Prostate gland (tissue), 2 donors: ENCODE measurements around the gene ESYT2. TPM values are rescaled to one million over a fixed set of nuclear protein-coding genes. Genes with fewer than 3 reads are reported as not detected.
"Not testable (repeated sequence)": the region's sequence is repeated elsewhere in the genome, so short reads cannot be mapped to it uniquely, and the experiment has no call there.

Experiments used
- DNase-seq: peaks from one replicate; pipeline ENCODE4 v3.0.0-alpha.2; 2019; ENCODE audit warnings: low spot score
- H3K27ac ChIP-seq, 2 donors: fragments of 200-600 bp; sonication (generic); 2 replicates each; pipeline ENCODE4 v1.5.1; 2017 to 2019
- H3K27me3 ChIP-seq: fragments of 200-600 bp; sonication (generic); replicated peaks from 2 replicates; pipeline ENCODE4 v1.5.1; 2019; ENCODE audit not compliant: insufficient read depth
- H3K36me3 ChIP-seq, 2 donors: fragments of 200-600 bp; sonication (generic); 1 replicate in 1 of 2; 2 replicates in 1 of 2; pipeline versions ENCODE4 v1.5.1 to v1.8.1; 2017 to 2019
- H3K4me1 ChIP-seq: fragments of 200-600 bp; sonication (generic); replicated peaks from 2 replicates; pipeline ENCODE4 v1.5.1; 2019
- H3K4me3 ChIP-seq, 2 donors: fragments of 200-600 bp; sonication (generic); 2 replicates each; pipeline ENCODE4 v1.5.1; 2017 to 2019
- H3K9me3 ChIP-seq: fragments of 200-600 bp; sonication (generic); 2 replicates; pipeline ENCODE4 v1.5.1; 2017
- CTCF ChIP-seq, 4 experiments: fragments of 200-600 bp in 2 of 4; fragments of 450-650 bp in 2 of 4; sonication (generic) in 2 of 4; IDR thresholded peaks; 1 replicate in 3 of 4; 2 replicates in 1 of 4; pipeline ENCODE4 v1.5.1; 2016 to 2019; ENCODE audit warnings: antibody characterized with exemption in 4 of 4, mild to moderate bottlenecking in 2 of 4, moderate library complexity in 2 of 4
- POLR2A ChIP-seq: fragments of 450-650 bp; IDR thresholded peaks from one replicate; pipeline ENCODE4 v1.6.1; 2016; ENCODE audit warnings: antibody characterized with exemption, mild to moderate bottlenecking
- POLR2AphosphoS5 ChIP-seq: sonication (generic); formaldehyde crosslinking; IDR thresholded peaks from one replicate; pipeline ENCODE4 v1.6.1; 2017; ENCODE audit warnings: antibody characterized with exemption
- WGBS: methylation state at CpG from one replicate; pipeline ENCODE4 v1.1.5; 2018; 5-methylcytosine and 5-hydroxymethylcytosine counted together
- intact Hi-C: fragments of 100-400 bp; cut with DNase I; formaldehyde crosslinking; loops from one replicate; pipeline ENCODE4 v1.14.2; 2022
- total RNA-seq, 2 donors: library from RNA; depleted of rRNA; stranded (reverse); fragments of >200 nt; gene quantifications; one replicate each; pipeline ENCODE4 v1.1.0, GENCODE V29; 2016

The ESYT2 gene
- total RNA-seq, result 10 to 100 TPM; 60.8 to 75.1 TPM

GRCh38 chr7:158829342-158830210 is at the start of gene ESYT2:
Gene ESYT2 (minus strand): TSS chr7:158829509. CDS start chr7:158829418, 91 bp downstream.
- intact Hi-C loops, result loop anchor here (1.0 to 10.0 kb wide), 3 partner anchors 33 to 125 kb away; partner anchors contain the start of gene NCAPG2
- no peaks in the 10 kb centered on the region for H3K36me3 ChIP-seq
- H3K27me3 ChIP-seq, result no peaks in the 10 kb centered on the region
- H3K9me3 ChIP-seq, result no peaks in the 10 kb centered on the region
- peak; percentile 98 for DNase-seq
- whole genome bisulfite sequencing, result under 1% methylated on average over 78 of the region's 120 CpGs
- H3K4me3 ChIP-seq, result peak within 1 kb of the TSS; percentile 81 to 85
- no peaks in the 10 kb centered on the region for H3K4me1 ChIP-seq
- TF ChIP-seq CTCF (IDR thresholded peaks at IDR 0.05) (peak in 3 of 4 experiments; percentile 5 to 25 (median 16)), POLR2A (peak; percentile 100), POLR2AphosphoS5 (peak; percentile 95)
- peak within 1 kb of the TSS; percentile 99 for H3K27ac ChIP-seq

DNA sequence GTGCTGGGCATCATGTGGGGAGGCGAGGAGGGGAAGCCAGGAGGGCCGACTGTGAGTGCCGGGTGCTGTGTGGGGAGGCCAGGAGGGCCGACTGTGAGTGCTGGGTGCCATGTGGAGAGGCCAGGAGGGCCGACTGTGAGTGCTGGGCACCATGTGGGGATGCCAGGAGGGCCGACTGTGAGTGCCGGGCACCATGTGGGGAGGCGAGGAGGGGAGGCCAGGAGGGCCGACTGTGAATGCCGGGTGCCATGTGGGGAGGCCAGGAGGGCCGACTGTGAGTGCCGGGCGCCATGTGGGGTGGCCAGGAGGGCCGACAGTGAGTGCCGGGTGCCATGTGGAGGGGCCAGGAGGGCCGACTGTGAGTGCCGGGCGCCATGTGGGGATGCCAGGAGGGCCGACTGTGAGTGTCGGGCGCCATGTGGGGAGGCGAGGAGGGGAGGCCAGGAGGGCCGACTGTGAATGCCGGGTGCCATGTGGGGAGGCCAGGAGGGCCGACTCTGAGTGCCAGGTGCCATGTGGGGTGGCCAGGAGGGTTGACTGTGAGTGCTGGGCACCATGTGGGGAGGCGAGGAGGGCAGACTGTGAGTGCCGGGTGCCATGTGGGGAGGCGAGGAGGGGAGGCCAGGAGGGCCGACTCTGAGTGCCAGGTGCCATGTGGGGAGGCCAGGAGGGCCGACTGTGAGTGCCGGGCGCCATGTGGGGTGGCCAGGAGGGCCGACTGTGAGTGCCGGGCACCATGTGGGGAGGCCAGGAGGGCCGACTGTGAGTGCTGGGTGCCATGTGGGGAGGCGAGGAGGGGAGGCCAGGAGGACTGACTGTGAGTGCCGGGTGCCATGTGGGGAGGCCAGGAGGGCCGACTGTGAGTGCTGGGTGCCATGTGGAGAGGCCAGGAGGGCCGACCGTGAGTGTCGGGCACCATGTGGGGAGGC is 49.1 kb upstream of the ESYT2 start:
- DNase-seq, H3K9me3 ChIP-seq, H3K36me3 ChIP-seq, H3K27me3 ChIP-seq, H3K4me1 ChIP-seq, intact Hi-C loops, H3K27ac ChIP-seq, H3K4me3 ChIP-seq: not testable (repeated sequence)
- 89% methylated on average over 40 of the region's 41 CpGs for whole genome bisulfite sequencing

DNA sequence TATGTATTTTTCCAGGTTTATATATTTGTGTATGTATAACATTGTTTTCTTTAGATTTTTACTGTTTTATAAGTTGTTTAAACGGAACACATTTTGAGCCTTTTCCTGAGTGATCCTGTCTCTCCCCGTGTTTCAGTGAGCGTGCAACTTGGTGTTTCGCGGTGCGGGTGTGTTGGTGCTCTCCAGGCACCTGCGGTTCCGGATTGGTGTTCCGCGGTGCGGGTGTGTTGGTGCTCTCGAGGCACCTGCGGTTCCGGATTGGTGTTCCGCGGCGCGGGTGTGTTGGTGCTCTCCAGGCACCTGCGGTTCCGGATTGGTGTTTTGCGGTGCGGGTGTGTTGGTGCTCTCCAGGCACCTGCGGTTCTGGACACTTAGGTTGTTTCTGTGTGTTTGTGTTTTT is 47.7 kb upstream of the ESYT2 start:
- H3K4me3 ChIP-seq, result no peak overlapping the region
- H3K4me1 ChIP-seq, result no peaks in the 10 kb centered on the region
- no peak for DNase-seq
- WGBS, result 94% methylated on average over 23 of the region's 23 CpGs
- no peaks in the 10 kb centered on the region for H3K27me3 ChIP-seq
- no peak overlapping the region for H3K27ac ChIP-seq
- H3K9me3 ChIP-seq, result no peaks in the 10 kb centered on the region
- intact Hi-C loops, result no loop called here
- TF ChIP-seq CTCF (IDR thresholded peaks at IDR 0.05), result no peak
- TF ChIP-seq POLR2AphosphoS5, result no peak
- no peak for TF ChIP-seq POLR2A
- H3K36me3 ChIP-seq, result no peaks in the 10 kb centered on the region

- no peaks in the 10 kb centered on the region for H3K27me3 ChIP-seq
- peaks cover 0 to 9% of the 10 kb centered on the region in 2 donors for H3K36me3 ChIP-seq
- H3K27ac ChIP-seq, result no peak overlapping the region
- WGBS, result 87% methylated on average over 9 of the region's 9 CpGs
- DNase-seq, result no peak
- no peak overlapping the region for H3K4me3 ChIP-seq
- H3K4me1 ChIP-seq, result no peaks in the 10 kb centered on the region
- TF ChIP-seq POLR2AphosphoS5, result no peak
- TF ChIP-seq CTCF (IDR thresholded peaks at IDR 0.05), result no peak
- TF ChIP-seq POLR2A, result no peak
- intact Hi-C loops, result loop anchor here (10.0 kb wide), 1 partner anchor 165 kb away; the partner anchor contains the start of gene NCAPG2
- H3K9me3 ChIP-seq, result no peaks in the 10 kb centered on the region
Observed at GRCh38 chr7:158869876-158870275, 40.6 kb upstream of the ESYT2 start.

GRCh38 chr7:158868764-158869410 is 39.6 kb upstream of the ESYT2 start:
- no peaks in the 10 kb centered on the region for H3K27me3 ChIP-seq
- 85% methylated on average over 6 of the region's 7 CpGs for WGBS
- intact Hi-C loops, result loop anchor here (10.0 kb wide), 1 partner anchor 164 kb away; the partner anchor contains the start of gene NCAPG2
- H3K4me1 ChIP-seq, result no peaks in the 10 kb centered on the region
- H3K9me3 ChIP-seq, result no peaks in the 10 kb centered on the region
- H3K36me3 ChIP-seq, result peaks cover 0 to 9% of the 10 kb centered on the region in 2 donors
- DNase-seq, result no peak
- no peak overlapping the region for H3K4me3 ChIP-seq
- H3K27ac ChIP-seq, result no peak overlapping the region
- TF ChIP-seq POLR2A (no peak), CTCF (IDR thresholded peaks at IDR 0.05) (no peak), POLR2AphosphoS5 (no peak)
